ENCODE results near the gene CDK5RAP2. TPM values are rescaled to one million over a fixed set of nuclear protein-coding genes. Genes with fewer than 3 reads are reported as not detected.

The CDK5RAP2 gene
- total and polyA plus RNA-seq, 10 of the 15 experiments (the other 5 are each of a cell fraction or from before 2014, with no cell fraction given) = 16.2 to 53.5 (median 34.5) TPM

DNA sequence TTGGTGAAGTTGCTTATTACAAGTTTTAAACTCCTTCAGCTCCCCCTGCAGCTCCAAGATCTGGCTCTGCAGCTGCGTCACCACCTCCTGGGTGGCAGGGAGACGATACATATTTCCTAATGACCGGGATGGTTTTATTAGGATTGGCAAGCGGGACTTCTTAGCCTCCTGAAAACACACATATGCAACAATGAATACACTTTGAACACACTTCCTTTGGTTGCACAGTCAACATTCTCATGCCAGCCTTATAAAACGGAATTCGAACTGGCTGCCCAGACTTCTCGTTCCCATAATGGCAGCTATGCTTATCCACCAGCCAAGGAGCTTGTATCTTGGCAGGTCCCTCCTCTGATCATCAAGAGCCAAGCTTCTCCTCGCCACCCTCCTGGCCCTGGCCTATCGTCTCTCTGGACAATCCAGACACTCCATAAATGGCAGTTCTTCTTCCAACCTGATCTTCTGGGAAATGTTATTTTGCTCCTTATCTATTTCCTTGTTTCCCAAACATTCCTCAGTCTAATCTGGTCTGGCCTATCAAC is 131.9 kb downstream of the CDK5RAP2 start (continued):
- TF ChIP-seq IKZF2 (IDR thresholded peaks at IDR 0.05) (no peak), PAX8 (IDR thresholded peaks at IDR 0.05) (no peak), NR2C2 (IDR thresholded peaks at IDR 0.05; ENCODE audit: borderline replicate concordance, control insufficient read depth, insufficient read length, low read depth) (no peak), CREB1 (IDR thresholded peaks at IDR 0.05; ENCODE audit: low read depth) (no peak), POLR2A (IDR thresholded peaks at IDR 0.05; ENCODE audit: low read depth, low read length) (no peak), MYC (IDR thresholded peaks at IDR 0.05; ENCODE audit: insufficient read depth, insufficient read length, insufficient replicate concordance, low read length, severe bottlenecking) (no peak), CREM (IDR thresholded peaks at IDR 0.05; ENCODE audit: low read depth) (no peak), YBX1 (IDR thresholded peaks at IDR 0.05) (no peak), EGR1 (IDR thresholded peaks at IDR 0.05; ENCODE audit: borderline replicate concordance in 1 of 2, low read depth in 2 of 2, low read length in 2 of 2) (no peak), SPI1 (IDR thresholded peaks at IDR 0.05; ENCODE audit: borderline replicate concordance, insufficient read depth, low read depth, low read length) (no peak), EP300 (IDR thresholded peaks at IDR 0.05; ENCODE audit: borderline replicate concordance in 1 of 2, control insufficient read depth in 1 of 2, low read depth in 2 of 2, low read length in 2 of 2) (no peak)

DNA sequence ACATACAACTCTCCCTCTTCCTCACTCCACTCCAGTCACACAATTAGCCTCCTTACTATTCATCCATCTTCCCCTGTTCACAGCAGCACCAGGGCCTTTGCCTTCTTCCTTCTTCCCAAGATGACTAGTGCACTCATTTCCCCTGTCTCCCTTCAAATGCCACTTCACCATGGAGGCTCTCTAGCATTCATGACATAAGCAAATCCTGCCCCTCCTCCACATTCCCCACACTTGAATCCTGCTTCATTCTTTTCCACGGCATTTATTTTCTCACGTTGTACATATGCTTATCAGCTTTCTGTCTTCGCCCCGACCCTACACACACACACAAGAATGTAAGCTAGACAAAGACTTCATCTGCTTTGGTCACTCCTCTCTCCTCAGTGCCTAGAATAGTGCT is 133.3 kb downstream of the CDK5RAP2 start:
- no peaks in the 10 kb centered on the region for H3K9me3 ChIP-seq (replicated peaks; ENCODE audit: control insufficient read depth, insufficient read depth, low read length)
- no peak overlapping the region for H3K4me3 ChIP-seq
- DNase-seq (ENCODE audit: low read depth, low spot score) (no peak), ATAC-seq (no peak), FAIRE-seq (no peak)
- no peaks in the 10 kb centered on the region for H3K79me2 ChIP-seq (ENCODE audit: control insufficient read depth, insufficient read depth, low read length)
- WGBS (ENCODE audit: insufficient coverage, insufficient replicate concordance, low lambda C conversion rate, missing lambda C conversion rate) = 93% methylated on average over 4 of the region's 4 CpGs
- BruUV-seq (replicated peaks) = no TSS peak
- ChIA-PET RAD21 (ENCODE audit: unreplicated experiment) (no interaction called here), CTCF (no interaction called here), POLR2A (no interaction called here), SMC1A (ENCODE audit: uncharacterized antibody, unreplicated experiment) (no interaction called here)
- no peak overlapping the region for H3K27ac ChIP-seq (ENCODE audit: control insufficient read depth, insufficient read depth)
- H3K9ac ChIP-seq (ENCODE audit: control insufficient read depth, insufficient read depth, low read length) = no peak overlapping the region
- H3K4me1 ChIP-seq (ENCODE audit: control insufficient read depth, insufficient read depth, low read length) = no peaks in the 10 kb centered on the region; the same call in 1 of the 2 replicates
- no peaks in the 10 kb centered on the region for H4K20me1 ChIP-seq (ENCODE audit: control insufficient read depth, insufficient read depth)
- TF ChIP-seq HCFC1 (IDR thresholded peaks at IDR 0.05; ENCODE audit: low read length) (no peak), BACH1 (IDR thresholded peaks at IDR 0.05; ENCODE audit: borderline replicate concordance) (no peak), SREBF1 (IDR thresholded peaks at IDR 0.05; ENCODE audit: low read length) (no peak), CHD2 (IDR thresholded peaks at IDR 0.05; ENCODE audit: borderline replicate concordance, low read depth, low read length) (no peak)
- TF ChIP-seq, protein P1, sequence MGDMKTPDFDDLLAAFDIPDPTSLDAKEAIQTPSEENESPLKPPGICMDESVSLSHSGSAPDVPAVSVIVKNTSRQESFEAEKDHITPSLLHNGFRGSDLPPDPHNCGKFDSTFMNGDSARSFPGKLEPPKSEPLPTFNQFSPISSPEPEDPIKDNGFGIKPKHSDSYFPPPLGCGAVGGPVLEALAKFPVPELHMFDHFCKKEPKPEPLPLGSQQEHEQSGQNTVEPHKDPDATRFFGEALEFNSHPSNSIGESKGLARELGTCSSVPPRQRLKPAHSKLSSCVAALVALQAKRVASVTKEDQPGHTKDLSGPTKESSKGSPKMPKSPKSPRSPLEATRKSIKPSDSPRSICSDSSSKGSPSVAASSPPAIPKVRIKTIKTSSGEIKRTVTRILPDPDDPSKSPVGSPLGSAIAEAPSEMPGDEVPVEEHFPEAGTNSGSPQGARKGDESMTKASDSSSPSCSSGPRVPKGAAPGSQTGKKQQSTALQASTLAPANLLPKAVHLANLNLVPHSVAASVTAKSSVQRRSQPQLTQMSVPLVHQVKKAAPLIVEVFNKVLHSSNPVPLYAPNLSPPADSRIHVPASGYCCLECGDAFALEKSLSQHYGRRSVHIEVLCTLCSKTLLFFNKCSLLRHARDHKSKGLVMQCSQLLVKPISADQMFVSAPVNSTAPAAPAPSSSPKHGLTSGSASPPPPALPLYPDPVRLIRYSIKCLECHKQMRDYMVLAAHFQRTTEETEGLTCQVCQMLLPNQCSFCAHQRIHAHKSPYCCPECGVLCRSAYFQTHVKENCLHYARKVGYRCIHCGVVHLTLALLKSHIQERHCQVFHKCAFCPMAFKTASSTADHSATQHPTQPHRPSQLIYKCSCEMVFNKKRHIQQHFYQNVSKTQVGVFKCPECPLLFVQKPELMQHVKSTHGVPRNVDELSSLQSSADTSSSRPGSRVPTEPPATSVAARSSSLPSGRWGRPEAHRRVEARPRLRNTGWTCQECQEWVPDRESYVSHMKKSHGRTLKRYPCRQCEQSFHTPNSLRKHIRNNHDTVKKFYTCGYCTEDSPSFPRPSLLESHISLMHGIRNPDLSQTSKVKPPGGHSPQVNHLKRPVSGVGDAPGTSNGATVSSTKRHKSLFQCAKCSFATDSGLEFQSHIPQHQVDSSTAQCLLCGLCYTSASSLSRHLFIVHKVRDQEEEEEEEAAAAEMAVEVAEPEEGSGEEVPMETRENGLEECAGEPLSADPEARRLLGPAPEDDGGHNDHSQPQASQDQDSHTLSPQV (IDR thresholded peaks at IDR 0.05) = no peak
- H3K4me2 ChIP-seq (ENCODE audit: control insufficient read depth, insufficient read depth) = no peak overlapping the region
- H3K27me3 ChIP-seq (replicated peaks in 1 of 2; ENCODE audit: control insufficient read depth in 2 of 2, insufficient read depth in 2 of 2, low read length in 1 of 2) = no peaks in the 10 kb centered on the region
- H2AFZ ChIP-seq (ENCODE audit: control insufficient read depth, low read depth, low read length) = no peak overlapping the region
- intact Hi-C loops (cut with micrococcal nuclease; ENCODE audit: unreplicated experiment) (no loop called here), in situ Hi-C loops (cut with MboI) (no loop called here)
- H3K36me3 ChIP-seq (ENCODE audit: control insufficient read depth in 2 of 2, insufficient read depth in 2 of 2, low read length in 1 of 2) = peaks cover 10 to 22% of the 10 kb centered on the region in 2 experiments
